CD4-positive, alpha-beta memory T cell (primary cell): ENCODE data around the gene TMEM44. TPM values are rescaled to one million over a fixed set of nuclear protein-coding genes. Genes with fewer than 3 reads are reported as not detected.

Experiments used
- CTCF ChIA-PET: fragments of 350-600 bp; sonication (Branson Sonifier 250); formaldehyde crosslinking; loops from one replicate; lab custom pipeline; 2021; ENCODE audit warnings: inconsistent platforms; ENCODE audit not compliant: partially characterized antibody; lab: Charles Lee
- POLR2A ChIA-PET: fragments of 350-600 bp; sonication (Branson Sonifier 250); formaldehyde crosslinking; loops from one replicate; lab custom pipeline; 2021; ENCODE audit not compliant: partially characterized antibody; lab: Charles Lee
- DNase-seq, 5 donors: peaks; one replicate each; pipeline versions ENCODE4 v3.0.0 to v3.0.0-alpha.2; 2020 to 2022; ENCODE audit warnings: mixed read lengths in 1 of 5
- H3K27ac ChIP-seq: one replicate; pipeline ENCODE4 v1.7.0; 2013; ENCODE audit warnings: low read depth, low read length
- H3K27me3 ChIP-seq: 2 replicates; pipeline ENCODE4 v1.7.0; 2013; ENCODE audit warnings: mild to moderate bottlenecking, low read length, moderate library complexity; ENCODE audit not compliant: insufficient read depth
- H3K36me3 ChIP-seq: 2 replicates; pipeline ENCODE4 v1.7.0; 2013; ENCODE audit warnings: mild to moderate bottlenecking, low read length, moderate library complexity; ENCODE audit not compliant: insufficient read depth
- H3K4me1 ChIP-seq: 2 replicates; pipeline ENCODE4 v1.7.0; 2013; ENCODE audit warnings: mild to moderate bottlenecking, low read length, moderate library complexity; ENCODE audit not compliant: insufficient read depth
- H3K4me3 ChIP-seq, 2 donors: one replicate each; pipeline ENCODE4 v1.7.0; 2013; ENCODE audit warnings: low read length in 2 of 2, mild to moderate bottlenecking in 1 of 2
- H3K9me3 ChIP-seq, 2 donors: one replicate each; pipeline ENCODE4 v1.7.0; 2013; ENCODE audit warnings: low read length in 2 of 2, control low read depth in 1 of 2; ENCODE audit not compliant: control insufficient read depth in 1 of 2
- H3K27ac Mint-ChIP-seq, 7 donors: one replicate each; pipeline ENCODE4 v1.8.0; 2020 to 2021; ENCODE audit warnings: mixed read lengths in 7 of 7, mild to moderate bottlenecking in 6 of 7, inconsistent platforms in 3 of 7, moderate library complexity in 3 of 7
- H3K27me3 Mint-ChIP-seq, 2 donors: one replicate each; pipeline ENCODE4 v1.8.0; 2020 to 2021; ENCODE audit warnings: mixed read lengths in 2 of 2
- H3K36me3 Mint-ChIP-seq, 2 donors: one replicate each; pipeline ENCODE4 v1.8.0; 2020 to 2021; ENCODE audit warnings: mixed read lengths in 2 of 2, inconsistent platforms in 1 of 2, mild to moderate bottlenecking in 1 of 2
- H3K4me1 Mint-ChIP-seq, 4 donors: one replicate each; pipeline ENCODE4 v1.8.0; 2020 to 2021; ENCODE audit warnings: mixed read lengths in 4 of 4, mild to moderate bottlenecking in 1 of 4
- H3K4me3 Mint-ChIP-seq, 8 donors: one replicate each; pipeline ENCODE4 v1.8.0; 2020 to 2021; ENCODE audit warnings: mixed read lengths in 8 of 8, mild to moderate bottlenecking in 7 of 8, moderate library complexity in 6 of 8, inconsistent platforms in 3 of 8
- H3K9me3 Mint-ChIP-seq, 8 donors: one replicate each; pipeline ENCODE4 v1.8.0; 2020 to 2021; ENCODE audit warnings: mixed read lengths in 8 of 8, mild to moderate bottlenecking in 5 of 8, inconsistent platforms in 3 of 8, moderate library complexity in 1 of 8
- intact Hi-C: fragments of 100-400 bp; cut with micrococcal nuclease; formaldehyde crosslinking; loops from one replicate; pipeline ENCODE4 v1.15.1; 2023
- polyA plus RNA-seq, 2 donors: library from polyadenylated mRNA; unstranded; fragments of 300-500 nt; fragmentation: Illumina TruSeq; gene quantifications; one replicate each; pipeline ENCODE4 v1.2.3, GENCODE V29; 2021
- total RNA-seq, 2 experiments: library from RNA; stranded (reverse); gene quantifications; one replicate each; pipeline ENCODE4 v1.2.3, GENCODE V29; 2021

The TMEM44 gene, protein sequence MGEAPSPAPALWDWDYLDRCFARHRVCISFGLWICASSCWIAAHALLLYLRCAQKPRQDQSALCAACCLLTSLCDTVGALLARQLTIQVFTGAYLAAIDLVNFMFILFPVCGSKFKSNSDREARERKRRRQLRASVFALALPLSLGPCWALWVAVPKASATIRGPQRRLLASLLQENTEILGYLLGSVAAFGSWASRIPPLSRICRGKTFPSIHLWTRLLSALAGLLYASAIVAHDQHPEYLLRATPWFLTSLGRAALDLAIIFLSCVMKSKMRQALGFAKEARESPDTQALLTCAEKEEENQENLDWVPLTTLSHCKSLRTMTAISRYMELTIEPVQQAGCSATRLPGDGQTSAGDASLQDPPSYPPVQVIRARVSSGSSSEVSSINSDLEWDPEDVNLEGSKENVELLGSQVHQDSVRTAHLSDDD
- total RNA-seq: 1 to 10 TPM; 1.9 to 2.1 TPM
- 1 to 10 TPM in 1 of 2 donors, not detected in 1; 1.3 TPM for polyA plus RNA-seq

DNA sequence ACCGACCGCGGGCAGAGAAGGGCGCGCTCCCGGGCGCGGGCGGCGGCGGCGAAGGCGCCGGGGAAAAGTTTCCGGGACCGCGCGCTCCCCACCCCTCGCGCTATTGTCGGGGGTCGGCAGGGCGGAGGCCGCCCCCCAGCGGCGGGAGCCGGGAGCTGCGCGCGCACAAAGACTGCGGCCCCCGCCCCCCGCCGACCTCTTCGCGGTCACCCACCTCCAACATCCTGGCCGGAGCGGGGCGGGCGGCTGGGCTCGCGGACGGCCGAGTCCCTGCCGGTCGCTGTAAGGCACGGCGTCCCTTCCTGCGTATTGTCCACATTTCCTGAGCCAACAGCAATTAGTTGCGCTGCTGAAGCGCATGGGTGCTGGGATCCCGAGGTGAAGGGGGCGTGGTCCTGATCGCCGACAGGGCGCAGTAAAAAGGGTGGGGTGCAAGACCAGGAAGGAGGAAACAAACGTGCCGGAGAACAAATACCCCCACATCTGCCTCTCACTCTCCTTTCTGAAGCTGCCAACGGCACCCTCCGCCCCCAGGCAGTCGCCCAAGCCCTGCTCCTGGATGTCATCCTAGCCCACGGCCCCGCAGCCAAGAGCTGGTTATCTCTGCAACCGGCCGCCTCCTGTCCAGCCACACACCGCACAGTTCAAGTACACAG, at the start of gene TMEM44:
Gene TMEM44, minus strand, starts transcription at position 71 of the 656 bp plus-strand sequence. CDS start 204 bp downstream, outside the sequence.
- DNase-seq: peak; percentile 45 to 62 (median 50)
- POLR2A ChIA-PET: interaction anchor here (0.7 to 1.4 kb wide), 4 partner anchors 38 to 148 kb away, joined by 3 to 6 read pairs (median 3); partner anchors contain the start of gene LSG1
- Mint-ChIP-seq H3K27me3 (no peaks in the 10 kb centered on the region), H3K9me3 (no peaks in the 10 kb centered on the region), H3K27ac (peak within 1 kb of the TSS; percentile 53 to 89 (median 70)), H3K4me3 (peak within 1 kb of the TSS; percentile 84 to 93 (median 88)), H3K4me1 (peaks cover 3 to 30% (median 10%) of the 10 kb centered on the region in 4 donors), H3K36me3 (no peaks in the 10 kb centered on the region)
- H3K27me3 ChIP-seq: no peaks in the 10 kb centered on the region
- H3K27ac ChIP-seq: no peak within 1 kb of the TSS
- H3K4me1 ChIP-seq: peaks cover 7% of the 10 kb centered on the region
- H3K36me3 ChIP-seq: no peaks in the 10 kb centered on the region
- CTCF ChIA-PET: interaction anchor here (0.6 to 1.8 kb wide), 11 partner anchors 10 to 176 kb away, joined by 3 to 5 read pairs (median 3); partner anchors contain the start of gene LSG1
- intact Hi-C loops: loop anchor here (1.0 kb wide), 1 partner anchor 161 kb away; no protein-coding TSS in a partner anchor
- H3K9me3 ChIP-seq: no peaks in the 10 kb centered on the region
- peak within 1 kb of the TSS; percentile 36 to 64 for H3K4me3 ChIP-seq

DNA sequence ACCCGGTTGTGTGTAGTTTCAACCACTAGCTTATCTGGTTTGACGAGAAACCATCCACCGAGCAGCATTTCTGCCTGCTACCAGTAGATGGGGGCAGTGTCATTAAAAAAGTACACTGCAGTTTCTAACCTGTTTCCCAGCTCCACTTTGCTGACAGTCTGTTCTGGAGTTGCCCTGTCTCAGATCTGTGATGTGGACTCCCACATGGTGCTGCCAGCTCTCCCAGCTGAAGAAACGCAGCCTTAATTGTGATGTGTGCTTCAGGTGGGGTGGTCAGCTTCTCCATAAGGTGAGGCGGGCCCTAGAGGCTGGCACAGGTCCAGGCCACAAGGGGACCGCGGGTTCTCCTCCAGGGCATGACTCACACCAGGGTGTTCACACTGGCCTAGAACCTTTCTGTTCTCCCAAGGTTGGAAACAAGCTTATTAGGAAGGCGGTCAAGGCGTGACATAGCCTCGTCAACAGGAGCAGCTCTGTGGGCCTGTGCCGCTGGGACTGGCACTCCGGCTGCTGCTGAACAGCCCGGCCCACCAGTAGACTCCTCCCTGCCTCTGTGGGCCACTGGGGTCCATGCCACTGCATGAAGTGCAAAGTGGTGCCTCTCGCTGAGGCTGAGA, 49.6 kb upstream of the TMEM44 start:
- POLR2A ChIA-PET: interaction anchor here (1.0 to 8.1 kb wide), 8 partner anchors 11 to 840 kb away, joined by 3 to 262 read pairs (median 5); partner anchors contain the start of genes LSG1 and XXYLT1

DNA sequence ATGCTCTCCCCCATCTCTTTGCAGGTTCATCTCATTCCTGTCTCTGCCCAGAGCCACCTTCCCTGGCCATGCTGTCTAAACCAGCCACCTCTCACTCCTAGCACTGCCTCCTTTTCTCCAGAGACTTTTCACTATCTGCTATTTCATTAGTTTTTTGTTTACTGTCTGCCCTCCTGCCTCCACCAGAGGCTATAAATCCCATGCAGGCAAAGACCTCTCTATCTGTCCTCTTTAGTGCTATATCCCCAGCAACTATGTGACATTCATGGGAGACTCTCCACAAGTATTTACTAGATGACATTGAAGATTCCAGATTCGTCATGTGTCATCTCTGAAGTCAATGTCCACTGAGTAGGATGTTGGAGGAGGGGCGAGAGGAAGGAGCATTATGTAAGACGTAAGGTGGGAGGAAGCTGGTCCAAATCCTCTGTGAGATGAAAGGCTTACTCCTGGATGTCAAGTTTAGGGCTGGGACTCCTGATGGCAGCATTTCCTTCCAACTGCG, 49.0 kb upstream of the TMEM44 start:
- intact Hi-C loops: loop anchor here (1.0 kb wide), 1 partner anchor 578 kb away; no protein-coding TSS in a partner anchor
- no peak overlapping the region for H3K4me3 ChIP-seq
- ChIA-PET CTCF (interaction anchor here (0.6 to 9.0 kb wide), 34 partner anchors 10 to 850 kb away, joined by 3 to 281 read pairs (median 4); partner anchors contain the start of genes LSG1 and XXYLT1), POLR2A (interaction anchor here (1.0 to 8.1 kb wide), 8 partner anchors 10 to 840 kb away, joined by 3 to 262 read pairs (median 5); partner anchors contain the start of genes LSG1 and XXYLT1)
- Mint-ChIP-seq H3K27me3 (no peaks in the 10 kb centered on the region), H3K4me1 (peaks cover 16 to 39% (median 26%) of the 10 kb centered on the region in 4 donors), H3K36me3 (peaks cover 0 to 5% of the 10 kb centered on the region in 2 donors), H3K4me3 (peak overlapping the region in 1 of 8 donors; percentile 23), H3K27ac (peak overlapping the region in 3 of 7 donors; percentile 4 to 62 (median 12)), H3K9me3 (no peaks in the 10 kb centered on the region)
- H3K36me3 ChIP-seq: no peaks in the 10 kb centered on the region
- no peak overlapping the region for H3K27ac ChIP-seq
- H3K27me3 ChIP-seq: no peaks in the 10 kb centered on the region
- DNase-seq: no peak
- no peaks in the 10 kb centered on the region for H3K9me3 ChIP-seq
- peaks cover 31% of the 10 kb centered on the region for H3K4me1 ChIP-seq

More for the DNA sequence above, 49.6 kb upstream of the TMEM44 start:
- H3K36me3 Mint-ChIP-seq: peaks cover 0 to 5% of the 10 kb centered on the region in 2 donors
- intact Hi-C loops: loop anchor here (1.0 kb wide), 1 partner anchor 577 kb away; no protein-coding TSS in a partner anchor
- H3K27ac Mint-ChIP-seq: peak overlapping the region in 2 of 7 donors; percentile 4 to 62
- DNase-seq: peak; percentile 59 to 74 (median 69)
- Histone ChIP-seq H3K9me3 (no peaks in the 10 kb centered on the region), H3K27ac (no peak overlapping the region), H3K27me3 (no peaks in the 10 kb centered on the region), H3K4me1 (peaks cover 35% of the 10 kb centered on the region), H3K4me3 (no peak overlapping the region), H3K36me3 (no peaks in the 10 kb centered on the region)
- H3K4me3 Mint-ChIP-seq: peak overlapping the region in 1 of 8 donors; percentile 23
- CTCF ChIA-PET: interaction anchor here (0.6 to 9.0 kb wide), 34 partner anchors 9 to 850 kb away, joined by 3 to 281 read pairs (median 4); partner anchors contain the start of genes LSG1 and XXYLT1
- H3K4me1 Mint-ChIP-seq: peaks cover 16 to 42% (median 29%) of the 10 kb centered on the region in 4 donors
- H3K27me3 Mint-ChIP-seq: no peaks in the 10 kb centered on the region
- no peaks in the 10 kb centered on the region for H3K9me3 Mint-ChIP-seq

DNA sequence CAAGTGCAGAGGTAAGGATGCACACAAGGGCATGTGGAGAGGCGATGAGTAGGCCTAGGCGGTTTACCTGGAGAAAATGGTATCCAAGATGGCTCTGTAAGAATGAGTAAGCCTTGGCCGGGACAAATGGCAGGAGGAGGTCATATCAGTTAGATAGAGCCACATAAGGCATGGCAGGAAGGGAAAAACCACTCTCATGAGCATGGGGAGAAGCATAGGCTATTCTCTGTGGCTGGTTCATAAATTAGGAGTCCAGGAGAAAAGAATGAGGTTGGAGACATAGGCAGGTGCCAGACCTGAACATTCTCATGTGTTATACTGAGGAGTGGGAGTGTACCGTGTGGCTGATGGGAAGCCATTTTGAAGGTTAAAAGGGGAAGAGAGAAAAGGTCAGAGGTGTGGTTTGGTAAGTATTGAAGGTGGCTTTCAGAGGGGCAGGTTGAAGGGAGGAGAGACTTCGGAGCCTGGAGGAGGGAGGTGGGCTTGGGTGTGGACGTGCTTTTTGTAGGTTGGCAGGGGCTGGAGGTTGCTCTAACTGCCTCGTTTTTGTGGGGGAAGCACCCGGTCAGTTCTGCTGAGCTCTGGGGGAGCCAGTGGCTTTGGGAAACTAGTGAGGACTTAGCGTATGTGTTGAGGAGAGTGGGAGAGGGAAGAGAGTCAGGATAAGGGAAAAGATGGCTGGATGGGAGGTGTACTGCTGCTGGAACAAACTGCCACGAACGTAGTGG, 47.8 kb upstream of the TMEM44 start:
- DNase-seq: no peak
- no peak overlapping the region for H3K4me3 ChIP-seq
- ChIA-PET POLR2A (no interaction called here), CTCF (interaction anchor here (3.3 to 9.0 kb wide), 4 partner anchors 10 to 589 kb away, joined by 21 to 281 read pairs (median 93); partner anchors contain the start of genes LSG1 and XXYLT1)
- H3K4me1 ChIP-seq: peaks cover 27% of the 10 kb centered on the region
- Mint-ChIP-seq H3K9me3 (no peaks in the 10 kb centered on the region), H3K4me1 (peaks cover 14 to 32% (median 21%) of the 10 kb centered on the region in 4 donors), H3K27ac (peak overlapping the region in 1 of 7 donors; percentile 47), H3K36me3 (peaks cover 0 to 4% of the 10 kb centered on the region in 2 donors), H3K27me3 (no peaks in the 10 kb centered on the region), H3K4me3 (no peak overlapping the region)
- H3K27me3 ChIP-seq: no peaks in the 10 kb centered on the region
- intact Hi-C loops: no loop called here
- no peaks in the 10 kb centered on the region for H3K9me3 ChIP-seq
- H3K27ac ChIP-seq: no peak overlapping the region
- H3K36me3 ChIP-seq: no peaks in the 10 kb centered on the region

DNA sequence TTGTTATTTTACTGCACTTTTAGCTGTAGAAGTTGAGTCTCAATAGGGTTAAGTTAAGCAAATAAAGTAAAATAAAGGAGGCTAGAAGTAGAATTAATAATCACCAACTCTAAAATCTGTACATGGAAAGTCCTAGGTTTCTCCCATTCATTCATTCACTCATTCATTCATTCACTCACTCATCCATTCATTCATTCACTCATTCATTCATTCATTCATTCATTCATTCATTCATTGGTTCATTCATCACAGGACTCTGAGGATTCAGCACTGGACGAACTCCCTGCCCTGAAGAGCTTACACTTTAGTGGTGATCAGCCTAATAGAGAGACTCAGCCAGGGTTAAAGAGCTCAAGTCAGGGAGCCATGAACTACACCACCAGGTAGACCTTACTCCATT, 43.3 kb upstream of the TMEM44 start:
- Mint-ChIP-seq H3K27ac (no peak overlapping the region), H3K36me3 (peaks cover 0 to 11% of the 10 kb centered on the region in 2 donors)
- POLR2A ChIA-PET: interaction anchor here (10.1 kb wide), 1 partner anchor 9 kb away, joined by 262 read pairs; the partner anchor contains the start of gene FAM43A

More for the DNA sequence above, 43.3 kb upstream of the TMEM44 start:
- H3K9me3 ChIP-seq: no peaks in the 10 kb centered on the region
- peaks cover 0 to 4% of the 10 kb centered on the region in 2 donors for H3K27me3 Mint-ChIP-seq
- H3K36me3 ChIP-seq: no peaks in the 10 kb centered on the region
- intact Hi-C loops: no loop called here
- peaks cover 5 to 21% (median 13%) of the 10 kb centered on the region in 4 donors for H3K4me1 Mint-ChIP-seq
- DNase-seq: no peak
- CTCF ChIA-PET: interaction anchor here (3.2 to 12.8 kb wide), 2 partner anchors 9 to 430 kb away, joined by 11 to 281 read pairs; partner anchors contain the start of gene FAM43A
- H3K4me3 Mint-ChIP-seq: no peak overlapping the region
- no peak overlapping the region for H3K4me3 ChIP-seq
- H3K9me3 Mint-ChIP-seq: no peaks in the 10 kb centered on the region
- peaks cover 16% of the 10 kb centered on the region for H3K4me1 ChIP-seq
- no peak overlapping the region for H3K27ac ChIP-seq
- H3K27me3 ChIP-seq: no peaks in the 10 kb centered on the region
